Muscle layer of colon (tissue), 2 donors: ENCODE measurements around the gene SLC10A7.

Experiments
- H3K27ac ChIP-seq: one replicate; pipeline ENCODE4 v1.7.0; 2013; ENCODE audit warnings: low read depth, mild to moderate bottlenecking, low read length, moderate library complexity
- H3K27me3 ChIP-seq, 2 donors: one replicate each; pipeline ENCODE4 v1.7.0; 2013; ENCODE audit warnings: low read length in 2 of 2, mild to moderate bottlenecking in 2 of 2; ENCODE audit not compliant: insufficient read depth in 2 of 2, control insufficient read depth in 1 of 2
- H3K36me3 ChIP-seq: one replicate; pipeline ENCODE4 v1.7.0; 2013; ENCODE audit warnings: mild to moderate bottlenecking, low read length; ENCODE audit not compliant: insufficient read depth
- H3K4me1 ChIP-seq: one replicate; pipeline ENCODE4 v1.7.0; 2013; ENCODE audit warnings: mild to moderate bottlenecking, low read length; ENCODE audit not compliant: insufficient read depth
- H3K4me3 ChIP-seq, 2 donors: one replicate each; pipeline ENCODE4 v1.7.0; 2013; ENCODE audit warnings: low read length in 2 of 2, low read depth in 1 of 2, mild to moderate bottlenecking in 1 of 2, moderate library complexity in 1 of 2
- H3K9ac ChIP-seq: one replicate; pipeline ENCODE4 v1.7.0; 2013; ENCODE audit warnings: low read length
- H3K9me3 ChIP-seq: one replicate; pipeline ENCODE4 v1.7.0; 2013; ENCODE audit warnings: mild to moderate bottlenecking, low read length
- donor health status: abdominal sarcoma.
- donor health status: Adenocarcinoma of cecum.

SLC10A7 gene

DNA sequence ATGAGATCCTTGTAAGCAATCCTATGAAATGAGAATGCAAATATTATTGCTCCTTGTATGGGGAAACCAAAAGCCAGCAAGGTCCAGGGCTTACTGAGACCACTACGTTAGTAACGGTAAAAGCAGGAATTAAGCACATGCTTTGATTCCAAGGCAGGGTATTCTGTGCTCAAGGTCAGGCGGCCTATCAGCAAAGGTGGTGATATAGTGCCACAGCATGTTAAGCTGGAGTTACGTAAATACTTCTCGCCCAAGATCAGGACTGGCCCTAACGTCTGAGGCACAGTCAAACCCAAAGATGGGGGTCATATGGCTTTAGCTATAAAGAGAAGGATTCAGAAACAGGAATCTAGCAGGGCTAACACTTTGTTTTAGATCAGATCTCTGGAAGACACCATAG lies 27.6 kb downstream of the SLC10A7 start:
- H3K27me3 ChIP-seq: no peaks in the 10 kb centered on the region
- H3K9ac ChIP-seq: no peak overlapping the region

DNA sequence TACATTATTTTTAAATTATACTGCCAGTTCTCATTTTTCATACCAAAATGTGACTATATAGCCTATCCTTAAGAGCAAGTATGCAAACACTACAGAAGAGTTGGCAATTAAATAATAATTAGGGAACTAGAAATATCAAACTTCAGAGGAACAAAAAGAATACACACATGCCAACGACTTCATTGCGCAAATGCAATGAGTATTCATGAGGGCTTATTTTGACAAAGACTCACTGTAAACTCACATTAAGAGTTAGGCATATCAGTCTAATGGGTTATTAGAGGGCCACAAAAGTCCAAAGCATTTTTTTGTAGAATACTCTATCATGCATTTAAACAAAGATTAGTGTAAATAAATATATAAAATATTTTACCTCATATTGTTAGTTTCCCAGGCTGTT lies 31.6 kb downstream of the SLC10A7 start:
- H3K36me3 ChIP-seq: no peaks in the 10 kb centered on the region
- no peak overlapping the region for H3K4me3 ChIP-seq
- no peak overlapping the region for H3K9ac ChIP-seq
- H3K27ac ChIP-seq: no peak overlapping the region
- H3K27me3 ChIP-seq: no peaks in the 10 kb centered on the region
- H3K4me1 ChIP-seq: no peaks in the 10 kb centered on the region
- H3K9me3 ChIP-seq: no peaks in the 10 kb centered on the region

More for the DNA sequence above, 27.6 kb downstream of the SLC10A7 start:
- Histone ChIP-seq H3K36me3 (no peaks in the 10 kb centered on the region), H3K4me3 (no peak overlapping the region), H3K4me1 (no peaks in the 10 kb centered on the region), H3K9me3 (no peaks in the 10 kb centered on the region), H3K27ac (no peak overlapping the region)

DNA sequence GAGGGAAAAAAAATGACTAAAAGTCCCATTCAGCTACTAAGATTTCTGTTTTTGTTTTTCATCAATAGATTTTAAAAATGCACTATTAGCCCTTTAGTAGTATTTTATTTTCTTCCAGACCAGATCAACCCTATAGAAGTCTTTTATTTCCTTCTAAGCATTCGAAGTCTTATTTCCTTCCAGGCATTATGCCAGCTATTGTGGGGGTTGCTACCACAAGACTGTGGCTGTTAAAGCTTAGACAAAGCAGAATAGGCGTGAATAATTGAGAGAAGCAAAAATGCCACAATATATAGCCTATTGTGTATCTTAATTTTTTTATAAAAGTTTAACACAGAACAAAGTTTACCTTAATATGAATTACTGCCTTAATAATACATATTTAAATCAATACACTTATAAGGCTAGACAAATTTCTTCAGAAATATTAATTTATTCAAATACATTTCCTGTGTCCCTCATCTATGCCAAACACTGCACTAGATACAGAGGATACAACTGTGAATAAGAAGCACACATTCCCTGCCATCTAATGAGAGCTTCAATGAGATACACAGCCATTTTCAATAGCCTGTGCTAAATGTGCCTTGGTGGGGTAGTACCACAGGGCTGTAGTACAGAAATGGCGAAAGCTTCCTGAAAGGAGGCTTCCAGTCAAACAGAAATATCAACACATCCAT lies 33.1 kb downstream of the SLC10A7 start:
- Histone ChIP-seq H3K36me3 (no peaks in the 10 kb centered on the region), H3K9ac (no peak overlapping the region), H3K27me3 (no peaks in the 10 kb centered on the region), H3K4me3 (no peak overlapping the region), H3K27ac (no peak overlapping the region), H3K4me1 (no peaks in the 10 kb centered on the region), H3K9me3 (no peaks in the 10 kb centered on the region)

DNA sequence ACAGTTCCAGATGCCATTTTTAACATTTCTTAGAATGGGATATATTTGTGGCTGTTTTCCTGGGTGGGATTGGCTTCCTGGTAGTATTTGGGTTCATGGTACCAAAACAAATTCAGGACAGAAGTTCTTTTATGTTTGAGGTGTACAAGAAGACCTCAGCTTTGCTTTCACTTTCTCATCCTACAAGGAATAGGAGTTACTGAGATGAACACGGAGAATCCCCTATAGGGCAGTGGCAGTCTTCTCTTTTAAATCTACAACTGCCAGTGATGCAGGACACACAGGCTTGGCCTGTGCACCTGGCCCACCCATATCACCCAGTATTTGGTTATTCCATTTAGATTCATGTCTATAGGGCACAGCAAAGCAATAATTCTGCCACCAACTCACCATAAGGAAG lies 35.2 kb downstream of the SLC10A7 start:
- H3K4me1 ChIP-seq: no peaks in the 10 kb centered on the region
- no peak overlapping the region for H3K9ac ChIP-seq
- no peak overlapping the region for H3K27ac ChIP-seq
- no peak overlapping the region for H3K4me3 ChIP-seq
- H3K27me3 ChIP-seq: no peaks in the 10 kb centered on the region
- no peaks in the 10 kb centered on the region for H3K36me3 ChIP-seq
- H3K9me3 ChIP-seq: peaks cover 10% of the 10 kb centered on the region

DNA sequence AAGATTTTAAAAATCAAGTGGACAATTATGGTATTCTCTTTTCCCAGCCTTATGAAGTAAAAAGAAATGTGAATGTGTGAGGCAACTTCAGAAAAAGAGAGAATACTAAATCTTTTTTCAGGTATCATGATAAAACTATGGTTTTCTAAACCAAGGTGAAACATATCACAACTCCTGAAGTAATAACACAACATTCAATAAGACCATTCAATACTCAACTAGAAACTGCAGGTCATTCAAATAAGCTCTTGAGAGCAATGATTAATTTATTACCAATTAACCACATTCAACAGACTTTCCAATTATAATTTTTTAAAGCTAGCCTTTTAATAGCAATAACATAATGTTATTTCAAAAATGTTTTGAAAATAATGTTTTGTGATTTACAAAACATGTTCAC lies 35.8 kb downstream of the SLC10A7 start:
- Histone ChIP-seq H3K27ac (no peak overlapping the region), H3K27me3 (no peaks in the 10 kb centered on the region), H3K9me3 (peaks cover 10% of the 10 kb centered on the region), H3K36me3 (no peaks in the 10 kb centered on the region), H3K4me1 (no peaks in the 10 kb centered on the region), H3K9ac (no peak overlapping the region), H3K4me3 (no peak overlapping the region)

DNA sequence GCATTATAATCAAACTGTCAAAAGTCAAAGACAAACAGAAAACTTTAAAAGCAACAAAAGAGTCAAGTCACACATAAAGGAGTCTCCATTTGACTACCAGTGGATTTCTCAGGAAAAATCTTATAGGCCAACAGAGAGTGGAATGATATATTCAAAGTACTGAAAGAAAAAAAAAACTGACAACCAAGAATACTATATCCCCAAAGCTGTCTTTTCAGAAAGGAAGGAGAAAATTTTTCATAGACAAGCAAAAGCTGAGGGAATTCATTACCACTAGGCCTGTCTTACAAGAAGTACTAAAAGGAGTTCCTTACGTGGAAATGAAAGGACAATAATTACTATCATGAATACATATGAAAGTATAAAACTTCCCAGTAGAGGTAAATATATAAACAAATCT lies 39.0 kb downstream of the SLC10A7 start:
- Histone ChIP-seq H3K27ac (no peak overlapping the region), H3K4me3 (no peak overlapping the region), H3K9ac (no peak overlapping the region), H3K9me3 (peaks cover 10% of the 10 kb centered on the region), H3K36me3 (no peaks in the 10 kb centered on the region), H3K4me1 (no peaks in the 10 kb centered on the region), H3K27me3 (no peaks in the 10 kb centered on the region)

DNA sequence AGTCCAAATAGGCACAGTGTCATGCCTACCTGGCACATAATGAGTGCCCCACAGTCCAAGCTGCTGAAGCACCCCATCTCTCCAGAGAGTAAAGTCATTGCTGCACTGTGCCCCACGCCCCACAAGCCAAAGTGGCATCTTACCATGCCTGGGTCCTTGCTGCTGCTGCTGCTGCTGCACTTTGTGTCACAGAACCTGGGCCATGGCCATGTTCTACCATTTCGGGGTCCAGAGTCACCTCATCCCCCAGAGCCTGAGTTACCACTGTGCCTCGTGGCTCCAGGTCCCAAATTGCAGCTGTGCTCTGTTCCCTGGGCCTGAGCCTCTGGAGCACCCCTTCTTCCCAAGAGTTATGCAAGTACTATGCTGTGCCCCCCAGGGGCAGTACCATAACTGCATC lies 40.5 kb downstream of the SLC10A7 start:
- Histone ChIP-seq H3K9ac (no peak overlapping the region), H3K27ac (no peak overlapping the region), H3K36me3 (no peaks in the 10 kb centered on the region), H3K9me3 (peaks cover 10% of the 10 kb centered on the region), H3K4me1 (no peaks in the 10 kb centered on the region), H3K4me3 (no peak overlapping the region), H3K27me3 (no peaks in the 10 kb centered on the region)

DNA sequence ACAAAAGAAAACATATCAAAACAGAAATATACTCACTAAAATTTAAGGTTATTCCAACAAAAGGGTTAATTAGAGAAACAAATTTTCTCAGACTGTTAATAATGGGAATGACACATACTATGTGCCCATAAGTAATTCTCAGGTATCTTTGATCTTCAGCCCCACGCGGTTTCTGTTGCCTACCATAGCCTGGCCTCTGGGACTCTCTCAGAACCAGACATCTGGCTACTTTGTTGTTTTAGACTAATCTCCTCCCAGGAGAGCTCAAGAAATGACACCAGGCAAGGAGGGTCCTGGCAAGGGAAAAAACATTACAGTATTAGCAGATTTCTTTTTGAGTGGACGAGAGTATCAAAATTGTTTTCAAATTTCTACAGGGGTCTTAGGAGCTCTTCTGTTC lies 43.7 kb downstream of the SLC10A7 start:
- Histone ChIP-seq H3K27ac (no peak overlapping the region), H3K4me3 (no peak overlapping the region), H3K36me3 (no peaks in the 10 kb centered on the region), H3K9ac (no peak overlapping the region), H3K9me3 (peaks cover 7% of the 10 kb centered on the region), H3K27me3 (no peaks in the 10 kb centered on the region), H3K4me1 (no peaks in the 10 kb centered on the region)

DNA sequence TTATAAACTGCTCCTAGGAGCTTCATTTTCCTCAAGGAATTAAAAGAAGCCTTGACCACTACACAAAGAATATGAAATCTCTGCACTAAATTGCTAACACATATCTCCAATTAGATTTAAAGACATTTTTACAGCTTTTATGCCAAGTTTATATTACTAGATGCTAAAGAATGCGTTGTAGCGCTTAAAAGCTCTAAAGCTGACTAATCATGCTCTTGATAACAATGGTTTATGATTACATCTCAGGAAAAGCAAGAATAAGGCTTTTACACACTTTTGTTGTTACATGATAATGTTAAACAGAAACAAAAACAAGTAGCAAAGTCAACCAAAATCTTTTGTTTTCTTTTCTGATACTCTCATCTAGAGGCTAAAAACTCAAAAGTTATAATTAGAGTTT lies 44.7 kb downstream of the SLC10A7 start:
- Histone ChIP-seq H3K36me3 (no peaks in the 10 kb centered on the region), H3K27ac (no peak overlapping the region), H3K4me3 (no peak overlapping the region), H3K9me3 (no peaks in the 10 kb centered on the region), H3K4me1 (no peaks in the 10 kb centered on the region), H3K9ac (no peak overlapping the region), H3K27me3 (no peaks in the 10 kb centered on the region)

DNA sequence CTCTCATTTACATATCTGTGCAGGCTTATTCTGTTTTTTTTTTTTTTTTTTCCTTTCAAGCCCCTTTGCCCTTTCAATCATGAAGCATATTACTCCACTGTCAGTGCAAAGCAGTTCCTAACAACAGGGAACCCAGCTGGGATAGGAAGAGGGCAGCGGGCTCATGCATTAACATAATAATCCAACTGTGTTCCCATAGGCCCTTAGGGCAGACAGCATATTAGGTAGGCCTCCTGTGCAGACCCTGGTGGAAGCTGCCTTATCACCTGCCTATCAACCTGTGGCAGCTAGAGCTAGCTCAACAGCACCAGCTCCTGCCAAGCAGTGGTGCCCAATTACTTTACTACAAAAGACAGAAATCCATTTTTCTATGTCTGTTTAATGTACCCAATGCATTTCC lies 49.3 kb downstream of the SLC10A7 start:
- Histone ChIP-seq H3K9ac (no peak overlapping the region), H3K36me3 (no peaks in the 10 kb centered on the region), H3K4me1 (no peaks in the 10 kb centered on the region), H3K4me3 (no peak overlapping the region), H3K27ac (no peak overlapping the region), H3K9me3 (no peaks in the 10 kb centered on the region), H3K27me3 (no peaks in the 10 kb centered on the region)

DNA sequence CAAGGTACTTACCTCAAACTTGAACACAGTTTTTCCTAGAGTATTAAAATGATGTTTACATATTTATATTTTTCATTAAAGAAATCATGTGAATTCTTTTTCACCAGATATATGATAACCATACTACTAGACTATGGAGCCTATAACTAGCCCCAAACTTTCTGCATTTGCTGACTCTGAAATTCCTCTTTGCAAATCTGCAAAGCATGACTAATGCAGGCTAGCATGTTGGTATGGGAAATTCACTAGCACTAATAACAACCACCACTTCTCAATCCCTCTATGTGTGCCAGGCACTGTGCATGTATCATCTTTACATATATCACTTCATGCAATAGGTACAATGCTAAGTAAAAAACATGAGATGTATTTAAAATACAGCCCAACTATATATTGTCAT lies 51.1 kb downstream of the SLC10A7 start:
- Histone ChIP-seq H3K9me3 (no peaks in the 10 kb centered on the region), H3K9ac (no peak overlapping the region), H3K27ac (no peak overlapping the region), H3K36me3 (no peaks in the 10 kb centered on the region), H3K4me1 (no peaks in the 10 kb centered on the region), H3K4me3 (no peak overlapping the region), H3K27me3 (no peaks in the 10 kb centered on the region)

DNA sequence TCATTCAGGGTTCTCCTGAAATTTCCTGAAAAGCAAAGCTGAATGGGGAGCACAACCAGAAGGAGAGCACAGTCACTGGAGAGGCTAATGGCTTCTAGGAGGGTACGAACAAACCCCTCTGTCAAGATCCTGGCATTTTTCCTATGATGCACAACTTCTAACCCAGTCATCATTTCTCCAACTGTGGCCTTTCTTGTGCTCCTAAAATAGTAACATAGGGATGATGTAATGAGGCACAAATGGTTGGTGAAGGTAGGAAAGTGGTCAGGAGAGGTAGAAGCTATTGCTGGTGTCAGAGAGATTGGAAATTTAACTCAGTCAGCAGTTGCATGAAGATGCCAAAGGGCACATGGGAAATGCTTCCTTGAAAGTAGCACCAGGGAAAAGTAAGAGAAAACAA lies 52.7 kb downstream of the SLC10A7 start:
- no peaks in the 10 kb centered on the region for H3K9me3 ChIP-seq
- H3K27ac ChIP-seq: no peak overlapping the region
- H3K4me1 ChIP-seq: no peaks in the 10 kb centered on the region
- H3K9ac ChIP-seq: no peak overlapping the region
- H3K27me3 ChIP-seq: no peaks in the 10 kb centered on the region
- H3K4me3 ChIP-seq: no peak overlapping the region
- H3K36me3 ChIP-seq: no peaks in the 10 kb centered on the region
